Lower lobe of right lung (tissue), 2 donors: ENCODE measurements around the gene ODR4. TPM values are rescaled to one million over a fixed set of nuclear protein-coding genes. Genes with fewer than 3 reads are reported as not detected.
"Not testable (repeated sequence)": the region's sequence is repeated elsewhere in the genome, so short reads cannot be mapped to it uniquely, and the experiment has no call there.

ENCODE experiments used
- ATAC-seq, 2 donors: fragments of 200-7000 bp; cut with Tn5 transposase; one replicate each; pipeline ENCODE4 v1.9.1; 2020 to 2022; ENCODE audit warnings: mild to moderate bottlenecking in 2 of 2, moderate library complexity in 2 of 2
- DNase-seq: peaks from one replicate; pipeline ENCODE4 v3.0.0-alpha.2; 2020
- H3K27ac ChIP-seq: fragments of 200-600 bp; one replicate; pipeline ENCODE4 v1.8.0; 2022
- H3K27me3 ChIP-seq: fragments of 200-600 bp; one replicate; pipeline ENCODE4 v1.8.0; 2022; ENCODE audit warnings: low read depth
- H3K36me3 ChIP-seq: fragments of 200-600 bp; one replicate; pipeline ENCODE4 v1.8.0; 2022; ENCODE audit warnings: mild to moderate bottlenecking
- H3K4me1 ChIP-seq: fragments of 200-600 bp; one replicate; pipeline ENCODE4 v1.8.0; 2022
- H3K4me3 ChIP-seq: fragments of 200-600 bp; one replicate; pipeline ENCODE4 v1.8.0; 2022; ENCODE audit warnings: mild to moderate bottlenecking
- H3K9me3 ChIP-seq: fragments of 200-600 bp; one replicate; pipeline ENCODE4 v1.8.0; 2022
- intact Hi-C: fragments of 100-400 bp; cut with DNase I; formaldehyde crosslinking; loops from one replicate; pipeline ENCODE4 v1.11.0; 2022
- total RNA-seq: library from RNA; stranded (reverse); fragmentation: NEBNext Ultra II Directional; extraction: Animal tissue kit (Norgen Biotek cat#: 25700); gene quantifications from one replicate; pipeline ENCODE4 v1.2.1, GENCODE V29; 2021
- TF ChIP-seq, protein P1 (sequence below): fragments of 200-600 bp; IDR thresholded peaks from one replicate; pipeline ENCODE4 v1.8.0; 2022; ENCODE audit warnings: antibody characterized with exemption, mild to moderate bottlenecking
- donor health status: DM: no; HTN: yes; CAD: no; lungs with severe emphysema.

The ODR4 gene
- total RNA-seq, 1 donor from 2014 or later, result 20.6 TPM

DNA sequence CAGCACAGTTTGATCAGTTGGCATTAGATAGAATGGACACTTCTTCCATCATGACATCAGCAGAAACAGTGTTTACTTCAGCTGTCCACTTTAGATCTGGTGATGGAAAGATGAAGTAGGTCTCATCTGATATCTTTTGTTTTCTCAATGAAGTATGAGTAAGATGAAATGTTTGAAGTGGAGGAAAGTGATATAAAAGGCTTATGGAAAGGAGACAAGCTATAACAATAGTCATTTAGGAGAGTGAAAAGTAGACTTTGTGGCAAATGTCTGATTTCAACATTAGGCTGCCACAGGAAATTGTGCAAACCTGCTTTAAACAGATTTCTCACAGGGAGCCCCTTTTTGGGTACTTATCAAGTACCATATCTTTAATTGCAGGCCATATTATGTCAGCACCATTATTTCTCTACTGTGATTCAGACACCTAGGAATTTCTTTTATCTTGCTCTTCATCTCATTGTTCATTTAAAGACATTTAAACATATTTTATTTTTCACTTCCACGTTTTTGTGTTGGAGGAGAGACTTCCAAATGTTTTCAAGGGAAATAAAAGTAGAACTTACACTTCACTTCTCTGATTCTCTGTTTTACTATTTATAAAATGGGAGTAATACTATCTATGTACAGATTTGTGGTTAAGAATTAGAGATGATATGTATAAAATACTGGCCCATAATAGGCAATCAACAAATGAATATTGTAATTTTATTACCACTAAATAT lies 67.2 kb downstream of the ODR4 start:
- intact Hi-C loops, result no loop called here

DNA sequence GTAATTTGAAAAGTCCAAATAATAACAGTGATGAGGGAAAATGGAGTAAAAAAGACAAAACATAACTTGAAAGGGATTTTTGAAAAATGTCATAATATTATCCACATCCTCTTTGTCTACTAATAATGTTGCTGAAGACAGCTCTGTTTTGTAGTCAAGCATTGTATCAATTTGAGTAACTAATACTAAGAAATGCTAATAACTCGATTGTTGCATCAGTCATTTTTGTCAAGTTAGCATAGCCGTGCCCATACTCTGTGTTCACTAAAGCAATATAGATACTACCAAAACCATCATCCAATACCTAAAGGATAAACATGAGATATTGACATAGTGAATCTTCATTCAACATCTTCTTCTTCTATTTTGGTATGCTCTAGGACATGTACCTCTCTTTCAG lies 68.0 kb downstream of the ODR4 start:
- Histone ChIP-seq H3K4me3 (no peak overlapping the region), H3K27ac (no peak overlapping the region), H3K36me3 (no peaks in the 10 kb centered on the region), H3K9me3 (no peaks in the 10 kb centered on the region), H3K4me1 (no peaks in the 10 kb centered on the region), H3K27me3 (no peaks in the 10 kb centered on the region)
- intact Hi-C loops, result no loop called here
- ATAC-seq (no peak), DNase-seq (no peak)
- TF ChIP-seq, protein P1, sequence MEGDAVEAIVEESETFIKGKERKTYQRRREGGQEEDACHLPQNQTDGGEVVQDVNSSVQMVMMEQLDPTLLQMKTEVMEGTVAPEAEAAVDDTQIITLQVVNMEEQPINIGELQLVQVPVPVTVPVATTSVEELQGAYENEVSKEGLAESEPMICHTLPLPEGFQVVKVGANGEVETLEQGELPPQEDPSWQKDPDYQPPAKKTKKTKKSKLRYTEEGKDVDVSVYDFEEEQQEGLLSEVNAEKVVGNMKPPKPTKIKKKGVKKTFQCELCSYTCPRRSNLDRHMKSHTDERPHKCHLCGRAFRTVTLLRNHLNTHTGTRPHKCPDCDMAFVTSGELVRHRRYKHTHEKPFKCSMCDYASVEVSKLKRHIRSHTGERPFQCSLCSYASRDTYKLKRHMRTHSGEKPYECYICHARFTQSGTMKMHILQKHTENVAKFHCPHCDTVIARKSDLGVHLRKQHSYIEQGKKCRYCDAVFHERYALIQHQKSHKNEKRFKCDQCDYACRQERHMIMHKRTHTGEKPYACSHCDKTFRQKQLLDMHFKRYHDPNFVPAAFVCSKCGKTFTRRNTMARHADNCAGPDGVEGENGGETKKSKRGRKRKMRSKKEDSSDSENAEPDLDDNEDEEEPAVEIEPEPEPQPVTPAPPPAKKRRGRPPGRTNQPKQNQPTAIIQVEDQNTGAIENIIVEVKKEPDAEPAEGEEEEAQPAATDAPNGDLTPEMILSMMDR, result no peak

More for the DNA sequence above, 67.2 kb downstream of the ODR4 start:
- Histone ChIP-seq H3K4me3 (no peak overlapping the region), H3K36me3 (no peaks in the 10 kb centered on the region), H3K4me1 (no peaks in the 10 kb centered on the region), H3K27ac (no peak overlapping the region), H3K27me3 (no peaks in the 10 kb centered on the region), H3K9me3 (no peaks in the 10 kb centered on the region)
- DNase-seq (no peak), ATAC-seq (no peak)
- TF ChIP-seq, protein P1, result no peak

DNA sequence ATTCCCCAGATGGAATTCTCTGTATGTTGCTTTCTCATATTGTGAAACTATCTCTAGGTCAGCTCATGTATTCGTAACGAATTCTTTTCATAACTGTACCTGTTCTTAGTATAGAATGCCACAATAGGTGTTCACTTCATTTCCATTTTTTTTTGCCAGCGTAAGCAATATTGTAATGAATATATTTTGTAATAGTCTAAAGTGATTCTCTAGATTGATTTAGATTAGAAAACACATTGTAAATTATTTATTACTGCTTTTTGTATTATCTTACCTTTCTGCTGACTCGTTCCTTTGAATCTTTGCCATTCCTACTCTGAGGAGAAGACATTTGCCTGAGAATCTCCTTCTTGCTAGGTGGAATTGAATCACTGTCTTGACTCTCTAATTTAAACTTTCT lies 70.5 kb downstream of the ODR4 start:
- intact Hi-C loops, result no loop called here
- Histone ChIP-seq H3K9me3 (no peaks in the 10 kb centered on the region), H3K27me3 (no peaks in the 10 kb centered on the region), H3K4me3 (no peak overlapping the region), H3K36me3 (no peaks in the 10 kb centered on the region), H3K27ac (no peak overlapping the region), H3K4me1 (no peaks in the 10 kb centered on the region)
- ATAC-seq (no peak), DNase-seq (no peak)
- TF ChIP-seq, protein P1, result no peak

DNA sequence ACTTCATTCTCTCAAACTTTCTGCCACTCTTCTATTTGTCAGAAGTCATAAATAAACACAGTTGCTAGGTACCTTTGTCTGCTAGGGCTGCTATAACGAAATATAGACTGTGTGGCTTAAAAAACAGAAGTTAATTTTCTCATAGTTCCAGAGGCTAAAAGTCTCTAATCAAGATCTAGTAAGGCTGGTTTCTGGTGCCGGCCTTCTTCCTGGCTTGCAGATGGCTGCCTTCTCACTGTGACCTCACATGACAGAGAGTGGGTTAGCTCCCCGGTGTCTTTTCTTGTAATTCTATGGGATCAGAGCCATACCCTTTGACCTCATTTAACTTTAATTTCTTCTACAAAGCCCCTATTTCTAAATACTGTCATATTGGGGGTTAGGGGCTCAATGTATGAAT lies 79.3 kb downstream of the ODR4 start:
- Histone ChIP-seq H3K9me3 (no peaks in the 10 kb centered on the region), H3K27me3 (no peaks in the 10 kb centered on the region), H3K27ac (no peak overlapping the region), H3K4me3 (no peak overlapping the region), H3K4me1 (no peaks in the 10 kb centered on the region), H3K36me3 (no peaks in the 10 kb centered on the region)
- no peak for DNase-seq
- no peak for ATAC-seq
- TF ChIP-seq, protein P1, result no peak
- intact Hi-C loops, result no loop called here

DNA sequence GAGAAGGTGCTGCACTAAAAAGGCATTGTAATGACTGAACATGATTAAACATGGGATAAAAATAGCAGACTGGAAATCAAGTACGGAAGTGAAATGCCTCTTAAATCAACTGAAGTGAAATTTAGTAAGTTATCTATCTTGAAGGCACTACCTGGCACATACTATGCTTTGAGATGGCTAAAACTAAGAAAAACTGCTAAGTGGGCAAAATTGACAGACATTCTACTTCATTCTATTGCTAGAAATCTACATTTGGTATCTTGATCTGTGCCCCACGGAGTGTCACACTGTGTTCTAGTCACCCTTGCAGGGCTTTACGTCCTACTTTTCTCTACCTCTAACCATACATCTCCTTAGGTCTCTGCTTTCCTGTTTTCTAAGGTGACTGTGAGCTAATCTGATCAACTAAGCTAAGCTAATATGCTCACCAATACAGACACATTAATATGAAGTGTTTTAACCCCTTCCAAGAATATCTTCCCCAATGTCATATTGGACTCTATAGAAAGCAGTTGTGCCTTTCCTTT lies 81.2 kb downstream of the ODR4 start:
- intact Hi-C loops, result no loop called here
- Histone ChIP-seq H3K4me1 (no peaks in the 10 kb centered on the region), H3K9me3 (no peaks in the 10 kb centered on the region), H3K27ac (no peak overlapping the region), H3K27me3 (no peaks in the 10 kb centered on the region), H3K36me3 (no peaks in the 10 kb centered on the region), H3K4me3 (no peak overlapping the region)
- ATAC-seq (no peak), DNase-seq (no peak)
- TF ChIP-seq, protein P1, result no peak

DNA sequence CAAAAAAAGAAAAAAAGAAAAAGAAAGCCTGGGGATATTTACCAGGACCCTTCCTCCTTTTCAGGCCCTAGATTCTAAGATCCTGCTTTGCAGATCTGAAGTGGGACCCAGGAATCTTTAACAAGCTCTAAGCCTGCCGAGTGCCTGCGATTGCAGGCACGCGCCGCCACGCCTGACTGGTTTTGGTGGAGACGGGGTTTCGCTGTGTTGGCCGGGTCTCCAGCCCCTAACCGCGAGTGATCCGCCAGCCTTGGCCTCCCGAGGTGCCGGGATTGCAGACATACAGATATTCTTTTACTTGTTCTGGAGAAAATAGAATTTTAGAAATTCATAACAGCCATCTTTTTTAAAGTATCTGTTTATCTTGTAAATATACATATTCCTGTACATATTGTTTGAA lies 83.5 kb downstream of the ODR4 start:
- intact Hi-C loops, H3K27me3 ChIP-seq, H3K36me3 ChIP-seq, H3K4me3 ChIP-seq, H3K27ac ChIP-seq, H3K9me3 ChIP-seq, H3K4me1 ChIP-seq, ATAC-seq, DNase-seq: not testable (repeated sequence)
